Adrenal gland (tissue), 19 donors: ENCODE measurements around the gene GAGE12H. TPM values are rescaled to one million over a fixed set of nuclear protein-coding genes. Genes with fewer than 3 reads are reported as not detected.
A peak's percentile ranks its signal among the peaks of the same experiment; 100 is the strongest.
"Not testable (repeated sequence)": the region's sequence is repeated elsewhere in the genome, so short reads cannot be mapped to it uniquely, and the experiment has no call there.

Experiments used
- DNase-seq, 7 donors: peaks; one replicate each; pipeline ENCODE4 v3.0.0-alpha.2; 2019 to 2020
- H3K27ac ChIP-seq, 5 donors: fragments of 200-600 bp; sonication (generic) in 4 of 5; 1 replicate in 3 of 5; 2 replicates in 2 of 5; pipeline versions ENCODE4 v1.5.1 to v1.8.0; 2016 to 2020; ENCODE audit warnings: mild to moderate bottlenecking in 1 of 5
- H3K27me3 ChIP-seq: fragments of 200-600 bp; 2 replicates; pipeline ENCODE4 v1.8.0; 2021
- H3K36me3 ChIP-seq, 2 donors: fragments of 200-600 bp; replicated peaks in 1 of 2; 1 replicate in 1 of 2; 2 replicates in 1 of 2; pipeline versions ENCODE4 v1.5.1 to v1.8.0; 2018 to 2022
- H3K4me1 ChIP-seq, 2 donors: fragments of 200-600 bp; replicated peaks in 1 of 2; 1 replicate in 1 of 2; 2 replicates in 1 of 2; pipeline versions ENCODE4 v1.5.1 to v1.8.0; 2018 to 2021
- H3K4me3 ChIP-seq, 4 donors: fragments of 200-600 bp; sonication (generic) in 3 of 4; one replicate each; pipeline ENCODE4 v1.5.1; 2016 to 2018
- H3K9me3 ChIP-seq, 3 donors: fragments of 200-600 bp; sonication (generic) in 1 of 3; replicated peaks in 1 of 3; 1 replicate in 2 of 3; 2 replicates in 1 of 3; pipeline versions ENCODE4 v1.5.1 to v1.8.0; 2016 to 2021
- WGBS, 4 donors: extraction: QIAGEN DNeasy Blood & Tissue Kit in 2 of 4; methylation state at CpG; one replicate each; pipeline versions ENCODE4 v1.1.5 to v1.1.7; 2013 to 2017; 5-methylcytosine and 5-hydroxymethylcytosine counted together
- intact Hi-C, 2 donors: fragments of 100-400 bp; cut with DNase I; formaldehyde crosslinking; loops; one replicate each; pipeline versions ENCODE4 v1.14.1 to v1.15.0; 2022 to 2023
- long read RNA-seq, 10 donors: library from polyadenylated mRNA in 3 of 10; unstranded in 2 of 10; stranded (forward) in 1 of 10; transcript quantifications; one replicate each; pipeline ENCODE4 v2.0.0 and lab custom pipeline, GENCODE V29; 2021 to 2026
- polyA plus RNA-seq, 3 donors: library from polyadenylated mRNA; stranded (reverse); fragments of 200-250 nt in 2 of 3; fragments of 350-450 nt in 1 of 3; fragmentation: Illumina TruSeq in 1 of 3; extraction: RNeasy Lipid Tissue Mini Kit (QIAGEN cat#74804) in 1 of 3; gene quantifications; one replicate each; pipeline ENCODE4 v1.2.3, GENCODE V29; 2013 to 2014
- total RNA-seq, 9 donors: library from RNA; depleted of rRNA in 4 of 9; stranded (reverse); fragments of >200 nt in 4 of 9; fragments of 120-200 nt in 1 of 9; fragmentation: NEBNext Ultra II Directional in 1 of 9; extraction: Animal tissue kit (Norgen Biotek cat#: 25700) in 1 of 9; gene quantifications; one replicate each; pipeline versions ENCODE4 v1.1.0 to v1.2.4, GENCODE V29; 2013 to 2023
- donor health status: healthy with polysubstance abuse.
- donor health status: Bipolar disorder and iron deficiency.
- donor health status: DM: yes; HTN: yes; CAD: no.
- donor health status: DM: no; HTN: no; CAD: no.
- donor health status: DM: no; HTN: no; CAD: no.
- donor health status: DM: yes; HTN: yes; CAD: no.

GAGE12H gene, protein sequence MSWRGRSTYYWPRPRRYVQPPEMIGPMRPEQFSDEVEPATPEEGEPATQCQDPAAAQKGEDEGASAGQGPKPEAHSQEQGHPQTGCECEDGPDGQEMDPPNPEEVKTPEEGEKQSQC
- total RNA-seq: not detected
- polyA plus RNA-seq: not detected
- long read RNA-seq, donor 1: 0 reads
- long read RNA-seq, donor 2: 0 reads
- long read RNA-seq, donor 3: 0 reads
- long read RNA-seq, donor 4: 0 reads
- long read RNA-seq, donor 5: 0 reads
- long read RNA-seq, donor 6: 0 reads
- long read RNA-seq, donor 7: 0 reads
- long read RNA-seq, donor 8: 0 reads
- long read RNA-seq, donor 9: 0 reads
- long read RNA-seq, donor 10: 0 reads

DNA sequence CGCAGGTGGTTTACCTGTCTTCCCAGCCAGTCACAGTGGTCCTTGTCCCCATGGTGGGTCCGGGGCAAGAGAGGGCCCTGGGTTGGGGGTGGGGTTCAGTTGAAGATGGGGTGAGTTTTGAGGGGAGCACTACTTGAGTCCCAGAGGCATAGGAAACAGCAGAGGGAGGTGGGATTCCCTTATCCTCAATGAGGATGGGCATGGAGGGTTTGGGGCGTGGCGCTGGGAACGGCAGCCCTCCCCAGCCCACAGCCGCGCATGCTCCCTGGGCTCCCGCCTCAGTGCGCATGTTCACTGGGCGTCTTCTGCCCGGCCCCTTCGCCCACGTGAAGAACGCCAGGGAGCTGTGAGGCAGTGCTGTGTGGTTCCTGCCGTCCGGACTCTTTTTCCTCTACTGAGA lies at the start of gene GAGE12H:
TSS of gene GAGE12H (plus strand) at position 301 of the 400 bp plus-strand sequence. CDS start 1,155 bp downstream, outside the sequence.
- H3K27me3 ChIP-seq, intact Hi-C loops, DNase-seq, H3K27ac ChIP-seq, H3K36me3 ChIP-seq, H3K4me3 ChIP-seq, H3K9me3 ChIP-seq, H3K4me1 ChIP-seq: not testable (repeated sequence)
- no CpG with 5 or more reads among the region's 16 CpGs for WGBS, 4 donors

DNA sequence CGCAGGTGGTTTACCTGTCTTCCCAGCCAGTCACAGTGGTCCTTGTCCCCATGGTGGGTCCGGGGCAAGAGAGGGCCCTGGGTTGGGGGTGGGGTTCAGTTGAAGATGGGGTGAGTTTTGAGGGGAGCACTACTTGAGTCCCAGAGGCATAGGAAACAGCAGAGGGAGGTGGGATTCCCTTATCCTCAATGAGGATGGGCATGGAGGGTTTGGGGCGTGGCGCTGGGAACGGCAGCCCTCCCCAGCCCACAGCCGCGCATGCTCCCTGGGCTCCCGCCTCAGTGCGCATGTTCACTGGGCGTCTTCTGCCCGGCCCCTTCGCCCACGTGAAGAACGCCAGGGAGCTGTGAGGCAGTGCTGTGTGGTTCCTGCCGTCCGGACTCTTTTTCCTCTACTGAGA lies 47.9 kb upstream of the GAGE12H start, which contains the start of gene GAGE12C:
TSS of gene GAGE12C (plus strand) at position 301 of the 400 bp plus-strand sequence. CDS start 1,155 bp downstream, outside the sequence.
- H3K9me3 ChIP-seq, DNase-seq, H3K4me1 ChIP-seq, intact Hi-C loops, H3K36me3 ChIP-seq, H3K27me3 ChIP-seq, H3K4me3 ChIP-seq, H3K27ac ChIP-seq: not testable (repeated sequence)
- WGBS, 4 donors: no CpG with 5 or more reads among the region's 16 CpGs

DNA sequence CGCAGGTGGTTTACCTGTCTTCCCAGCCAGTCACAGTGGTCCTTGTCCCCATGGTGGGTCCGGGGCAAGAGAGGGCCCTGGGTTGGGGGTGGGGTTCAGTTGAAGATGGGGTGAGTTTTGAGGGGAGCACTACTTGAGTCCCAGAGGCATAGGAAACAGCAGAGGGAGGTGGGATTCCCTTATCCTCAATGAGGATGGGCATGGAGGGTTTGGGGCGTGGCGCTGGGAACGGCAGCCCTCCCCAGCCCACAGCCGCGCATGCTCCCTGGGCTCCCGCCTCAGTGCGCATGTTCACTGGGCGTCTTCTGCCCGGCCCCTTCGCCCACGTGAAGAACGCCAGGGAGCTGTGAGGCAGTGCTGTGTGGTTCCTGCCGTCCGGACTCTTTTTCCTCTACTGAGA lies 38.3 kb upstream of the GAGE12H start, which contains the start of gene GAGE12D:
TSS of gene GAGE12D (plus strand) at position 301 of the 400 bp plus-strand sequence. CDS start 1,155 bp downstream, outside the sequence.
- H3K9me3 ChIP-seq, H3K4me1 ChIP-seq, H3K36me3 ChIP-seq, DNase-seq, H3K27me3 ChIP-seq, intact Hi-C loops, H3K27ac ChIP-seq, H3K4me3 ChIP-seq: not testable (repeated sequence)
- no CpG with 5 or more reads among the region's 16 CpGs for WGBS, 4 donors

DNA sequence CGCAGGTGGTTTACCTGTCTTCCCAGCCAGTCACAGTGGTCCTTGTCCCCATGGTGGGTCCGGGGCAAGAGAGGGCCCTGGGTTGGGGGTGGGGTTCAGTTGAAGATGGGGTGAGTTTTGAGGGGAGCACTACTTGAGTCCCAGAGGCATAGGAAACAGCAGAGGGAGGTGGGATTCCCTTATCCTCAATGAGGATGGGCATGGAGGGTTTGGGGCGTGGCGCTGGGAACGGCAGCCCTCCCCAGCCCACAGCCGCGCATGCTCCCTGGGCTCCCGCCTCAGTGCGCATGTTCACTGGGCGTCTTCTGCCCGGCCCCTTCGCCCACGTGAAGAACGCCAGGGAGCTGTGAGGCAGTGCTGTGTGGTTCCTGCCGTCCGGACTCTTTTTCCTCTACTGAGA lies 28.8 kb upstream of the GAGE12H start, which contains the start of gene GAGE12E:
TSS of gene GAGE12E (plus strand) at position 301 of the 400 bp plus-strand sequence. CDS start 1,155 bp downstream, outside the sequence.
- H3K27ac ChIP-seq, H3K27me3 ChIP-seq, intact Hi-C loops, H3K9me3 ChIP-seq, DNase-seq, H3K4me1 ChIP-seq, H3K4me3 ChIP-seq, H3K36me3 ChIP-seq: not testable (repeated sequence)
- no CpG with 5 or more reads among the region's 16 CpGs for WGBS, 4 donors

DNA sequence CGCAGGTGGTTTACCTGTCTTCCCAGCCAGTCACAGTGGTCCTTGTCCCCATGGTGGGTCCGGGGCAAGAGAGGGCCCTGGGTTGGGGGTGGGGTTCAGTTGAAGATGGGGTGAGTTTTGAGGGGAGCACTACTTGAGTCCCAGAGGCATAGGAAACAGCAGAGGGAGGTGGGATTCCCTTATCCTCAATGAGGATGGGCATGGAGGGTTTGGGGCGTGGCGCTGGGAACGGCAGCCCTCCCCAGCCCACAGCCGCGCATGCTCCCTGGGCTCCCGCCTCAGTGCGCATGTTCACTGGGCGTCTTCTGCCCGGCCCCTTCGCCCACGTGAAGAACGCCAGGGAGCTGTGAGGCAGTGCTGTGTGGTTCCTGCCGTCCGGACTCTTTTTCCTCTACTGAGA lies 19.2 kb upstream of the GAGE12H start, which contains the start of gene GAGE12F:
TSS of gene GAGE12F (plus strand) at position 301 of the 400 bp plus-strand sequence. CDS start 1,155 bp downstream, outside the sequence.
- H3K27me3 ChIP-seq, H3K9me3 ChIP-seq, H3K36me3 ChIP-seq, H3K27ac ChIP-seq, H3K4me1 ChIP-seq, intact Hi-C loops, DNase-seq, H3K4me3 ChIP-seq: not testable (repeated sequence)
- WGBS, 4 donors: no CpG with 5 or more reads among the region's 16 CpGs

DNA sequence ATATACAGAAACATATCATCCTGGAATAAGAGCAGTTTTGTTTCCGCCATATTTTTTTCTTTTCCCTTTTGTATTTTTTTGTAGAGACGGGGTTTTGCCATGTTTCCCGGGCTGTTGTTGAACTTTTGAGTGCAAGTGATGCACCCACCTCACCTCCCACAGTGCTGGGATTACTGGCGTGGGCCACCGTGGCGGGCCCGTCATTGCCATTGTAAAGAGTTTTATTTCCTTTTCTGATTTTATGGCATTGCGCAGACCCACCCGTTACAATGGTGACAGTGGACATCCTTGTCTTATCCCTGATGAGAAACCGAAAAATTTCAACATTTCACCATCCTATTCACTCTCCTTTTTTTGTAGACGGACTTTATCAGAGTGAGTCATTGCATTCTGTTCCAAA lies 11.0 kb upstream of the GAGE12H start:
- H3K36me3 ChIP-seq, H3K9me3 ChIP-seq, H3K4me3 ChIP-seq, H3K4me1 ChIP-seq, H3K27me3 ChIP-seq, intact Hi-C loops, H3K27ac ChIP-seq: not testable (repeated sequence)
- no CpG with 5 or more reads among the region's 11 CpGs for WGBS, 4 donors
- DNase-seq: peak in 4 of 7 donors; percentile 8 to 34 (median 9)

DNA sequence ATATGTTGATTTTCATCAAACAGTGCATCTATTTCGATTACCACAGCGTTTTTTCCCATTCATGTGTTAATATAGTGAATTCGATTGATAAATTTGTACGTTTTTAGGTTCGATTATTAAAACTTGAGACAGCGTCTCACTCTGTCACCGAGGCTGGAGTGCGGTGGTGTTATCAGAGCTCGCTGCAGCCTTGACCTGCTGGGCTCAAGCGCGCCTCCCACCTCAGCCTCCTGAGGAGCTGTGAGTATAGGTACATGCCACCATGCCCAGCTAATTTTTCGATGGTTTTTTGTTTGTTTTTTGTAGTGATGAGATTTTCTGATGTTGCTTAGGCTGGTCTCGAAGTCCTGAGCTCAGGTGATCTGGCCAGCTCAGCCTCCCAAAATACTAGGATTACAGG lies 10.6 kb upstream of the GAGE12H start:
- H3K27ac ChIP-seq, H3K27me3 ChIP-seq, DNase-seq: not testable (repeated sequence)

DNA sequence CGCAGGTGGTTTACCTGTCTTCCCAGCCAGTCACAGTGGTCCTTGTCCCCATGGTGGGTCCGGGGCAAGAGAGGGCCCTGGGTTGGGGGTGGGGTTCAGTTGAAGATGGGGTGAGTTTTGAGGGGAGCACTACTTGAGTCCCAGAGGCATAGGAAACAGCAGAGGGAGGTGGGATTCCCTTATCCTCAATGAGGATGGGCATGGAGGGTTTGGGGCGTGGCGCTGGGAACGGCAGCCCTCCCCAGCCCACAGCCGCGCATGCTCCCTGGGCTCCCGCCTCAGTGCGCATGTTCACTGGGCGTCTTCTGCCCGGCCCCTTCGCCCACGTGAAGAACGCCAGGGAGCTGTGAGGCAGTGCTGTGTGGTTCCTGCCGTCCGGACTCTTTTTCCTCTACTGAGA lies 9.6 kb upstream of the GAGE12H start, which contains the start of gene GAGE12G:
TSS of gene GAGE12G (plus strand) at position 301 of the 400 bp plus-strand sequence. CDS start 1,155 bp downstream, outside the sequence.
- intact Hi-C loops, H3K27ac ChIP-seq: not testable (repeated sequence)
- WGBS, 4 donors: no CpG with 5 or more reads among the region's 16 CpGs

More for the DNA sequence above, 10.6 kb upstream of the GAGE12H start:
- H3K4me3 ChIP-seq, intact Hi-C loops, H3K36me3 ChIP-seq, H3K9me3 ChIP-seq, H3K4me1 ChIP-seq: not testable (repeated sequence)
- WGBS, 4 donors: 87% methylated on average over 5 of the region's 13 CpGs; no CpG with 5 or more reads in 3 of the 4 donors

DNA sequence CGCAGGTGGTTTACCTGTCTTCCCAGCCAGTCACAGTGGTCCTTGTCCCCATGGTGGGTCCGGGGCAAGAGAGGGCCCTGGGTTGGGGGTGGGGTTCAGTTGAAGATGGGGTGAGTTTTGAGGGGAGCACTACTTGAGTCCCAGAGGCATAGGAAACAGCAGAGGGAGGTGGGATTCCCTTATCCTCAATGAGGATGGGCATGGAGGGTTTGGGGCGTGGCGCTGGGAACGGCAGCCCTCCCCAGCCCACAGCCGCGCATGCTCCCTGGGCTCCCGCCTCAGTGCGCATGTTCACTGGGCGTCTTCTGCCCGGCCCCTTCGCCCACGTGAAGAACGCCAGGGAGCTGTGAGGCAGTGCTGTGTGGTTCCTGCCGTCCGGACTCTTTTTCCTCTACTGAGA lies 9.4 kb downstream of the GAGE12H start, which contains the start of gene GAGE2A:
TSS of gene GAGE2A (plus strand) at position 301 of the 400 bp plus-strand sequence. CDS start 1,155 bp downstream, outside the sequence.
- H3K27me3 ChIP-seq, H3K4me3 ChIP-seq, H3K4me1 ChIP-seq, intact Hi-C loops, DNase-seq, H3K36me3 ChIP-seq, H3K27ac ChIP-seq, H3K9me3 ChIP-seq: not testable (repeated sequence)
- WGBS, 4 donors: no CpG with 5 or more reads among the region's 16 CpGs

More for the DNA sequence above, 9.6 kb upstream of the GAGE12H start, which contains the start of gene GAGE12G:
- H3K4me1 ChIP-seq, DNase-seq, H3K27me3 ChIP-seq, H3K36me3 ChIP-seq, H3K9me3 ChIP-seq, H3K4me3 ChIP-seq: not testable (repeated sequence)

DNA sequence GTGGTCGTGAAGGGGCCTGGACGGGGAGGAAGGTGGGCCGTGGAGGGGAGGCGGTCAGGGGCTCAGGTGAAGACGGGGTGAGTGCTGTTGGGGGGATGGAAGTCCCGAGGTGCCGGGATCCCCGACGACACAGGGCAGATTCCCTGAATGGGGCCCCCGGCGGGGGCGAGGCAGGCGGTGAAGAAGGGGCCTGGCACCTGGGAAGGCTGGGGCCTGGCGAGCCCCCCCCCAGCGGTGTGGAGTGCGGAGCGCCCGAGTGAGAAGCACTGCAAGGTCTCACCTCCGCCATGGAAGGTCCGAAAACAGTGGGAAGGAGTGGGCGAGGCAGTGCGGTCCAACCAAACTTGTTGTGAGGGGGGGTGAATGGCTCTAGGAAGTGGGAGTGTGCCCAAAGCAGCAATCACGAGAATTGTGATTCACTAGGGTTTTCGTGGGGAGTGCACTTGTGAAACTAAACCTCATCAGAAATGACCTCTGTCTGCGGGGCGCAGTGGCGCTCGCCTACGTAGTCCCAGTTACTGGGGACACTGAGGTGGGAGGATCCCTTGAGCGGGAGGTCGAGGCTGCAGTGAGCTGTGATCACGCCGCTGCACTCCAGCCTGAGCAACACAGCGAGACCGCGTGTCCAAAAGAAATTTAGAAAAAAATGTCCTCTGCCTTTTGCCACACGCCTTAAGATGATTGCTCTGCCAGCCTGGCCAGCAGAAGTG lies 10.2 kb downstream of the GAGE12H start:
- H3K4me3 ChIP-seq, H3K4me1 ChIP-seq, intact Hi-C loops, H3K27me3 ChIP-seq, H3K9me3 ChIP-seq, H3K27ac ChIP-seq, H3K36me3 ChIP-seq: not testable (repeated sequence)
- whole genome bisulfite sequencing, 4 donors: 87 to 97% (median 90%) methylated on average over 16 to 32 of the region's 37 CpGs
- peak in 4 of 7 donors; percentile 12 to 25 (median 18) for DNase-seq
